RWPE1 (cell line): ENCODE results near the gene ADARB1.

ENCODE experiments used
- CTCF ChIA-PET: fragments of 350-600 bp; sonication (Branson Sonifier 250); formaldehyde crosslinking; extraction: SDS; loops from one replicate; lab custom pipeline; 2021; lab: Yijun Ruan, JAX
- POLR2A ChIA-PET: fragments of 400-600 bp; formaldehyde crosslinking; extraction: SDS; loops from one replicate; lab custom pipeline; 2020; ENCODE audit warnings: antibody characterized with exemption; ENCODE audit not compliant: low non-redundant PET; lab: Yijun Ruan, JAX
- DNase-seq: peaks from one replicate; pipeline ENCODE4 v3.0.0; 2012; ENCODE audit warnings: low spot score
- H3K27ac ChIP-seq: fragments of 450-650 bp; 2 replicates; pipeline ENCODE4 v1.5.1; 2017
- TF ChIP-seq, protein P1 (sequence below): fragments of 450-650 bp; conservative IDR thresholded peaks from 2 replicates; pipeline ENCODE4 v1.5.1; 2017; ENCODE audit warnings: low read depth, mild to moderate bottlenecking

Gene ADARB1

DNA sequence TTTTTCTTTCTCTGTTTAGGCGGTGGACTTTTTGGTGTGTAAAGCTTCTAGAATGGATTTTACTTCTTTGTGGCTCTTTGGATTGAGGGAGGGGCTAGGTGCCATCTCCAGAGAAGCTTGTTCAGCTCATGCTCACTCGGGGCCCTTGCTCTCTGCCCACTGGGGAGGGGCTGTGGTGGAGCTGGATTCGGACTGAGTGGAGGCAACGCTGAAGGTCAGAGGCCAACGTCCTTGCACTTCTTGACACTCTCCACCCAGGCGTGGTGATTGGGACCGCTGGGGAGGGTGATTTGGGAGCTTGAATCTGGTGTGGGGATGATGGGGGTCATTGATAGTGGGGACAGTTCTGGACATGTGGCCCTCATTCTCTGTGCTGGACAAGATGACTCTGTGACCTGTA, 52.6 kb downstream of the ADARB1 start:
- CTCF ChIA-PET, result interaction anchor here (0.6 to 3.9 kb wide), 4 partner anchors 10 to 177 kb away, joined by 3 to 46 read pairs (median 4); no protein-coding TSS in a partner anchor
- DNase-seq, result no peak
- TF ChIP-seq, protein P1, sequence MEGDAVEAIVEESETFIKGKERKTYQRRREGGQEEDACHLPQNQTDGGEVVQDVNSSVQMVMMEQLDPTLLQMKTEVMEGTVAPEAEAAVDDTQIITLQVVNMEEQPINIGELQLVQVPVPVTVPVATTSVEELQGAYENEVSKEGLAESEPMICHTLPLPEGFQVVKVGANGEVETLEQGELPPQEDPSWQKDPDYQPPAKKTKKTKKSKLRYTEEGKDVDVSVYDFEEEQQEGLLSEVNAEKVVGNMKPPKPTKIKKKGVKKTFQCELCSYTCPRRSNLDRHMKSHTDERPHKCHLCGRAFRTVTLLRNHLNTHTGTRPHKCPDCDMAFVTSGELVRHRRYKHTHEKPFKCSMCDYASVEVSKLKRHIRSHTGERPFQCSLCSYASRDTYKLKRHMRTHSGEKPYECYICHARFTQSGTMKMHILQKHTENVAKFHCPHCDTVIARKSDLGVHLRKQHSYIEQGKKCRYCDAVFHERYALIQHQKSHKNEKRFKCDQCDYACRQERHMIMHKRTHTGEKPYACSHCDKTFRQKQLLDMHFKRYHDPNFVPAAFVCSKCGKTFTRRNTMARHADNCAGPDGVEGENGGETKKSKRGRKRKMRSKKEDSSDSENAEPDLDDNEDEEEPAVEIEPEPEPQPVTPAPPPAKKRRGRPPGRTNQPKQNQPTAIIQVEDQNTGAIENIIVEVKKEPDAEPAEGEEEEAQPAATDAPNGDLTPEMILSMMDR, result no peak
- POLR2A ChIA-PET, result no interaction called here
- H3K27ac ChIP-seq, result peak overlapping the region; percentile 7; the same call in 1 of the 2 replicates

- ChIA-PET CTCF (interaction anchor here (0.6 to 3.9 kb wide), 11 partner anchors 10 to 217 kb away, joined by 3 to 46 read pairs (median 6); no protein-coding TSS in a partner anchor), POLR2A (no interaction called here)
- DNase-seq, result no peak
- peak overlapping the region; percentile 96 for H3K27ac ChIP-seq
- TF ChIP-seq, protein P1, result no peak
Measured at GRCh38 chr21:45127937-45128336, 53.6 kb downstream of the ADARB1 start.

- ChIA-PET CTCF (interaction anchor here (0.6 to 3.9 kb wide), 18 partner anchors 9 to 1328 kb away, joined by 3 to 46 read pairs (median 5); no protein-coding TSS in a partner anchor), POLR2A (interaction anchor here (0.6 kb wide), 1 partner anchor 148 kb away, joined by 3 read pairs; no protein-coding TSS in a partner anchor)
- TF ChIP-seq, protein P1, result peak; percentile 93
- DNase-seq, result peak; percentile 57
- peak overlapping the region; percentile 96 for H3K27ac ChIP-seq
Measured at GRCh38 chr21:45128613-45129188, 54.3 kb downstream of the ADARB1 start.

DNA sequence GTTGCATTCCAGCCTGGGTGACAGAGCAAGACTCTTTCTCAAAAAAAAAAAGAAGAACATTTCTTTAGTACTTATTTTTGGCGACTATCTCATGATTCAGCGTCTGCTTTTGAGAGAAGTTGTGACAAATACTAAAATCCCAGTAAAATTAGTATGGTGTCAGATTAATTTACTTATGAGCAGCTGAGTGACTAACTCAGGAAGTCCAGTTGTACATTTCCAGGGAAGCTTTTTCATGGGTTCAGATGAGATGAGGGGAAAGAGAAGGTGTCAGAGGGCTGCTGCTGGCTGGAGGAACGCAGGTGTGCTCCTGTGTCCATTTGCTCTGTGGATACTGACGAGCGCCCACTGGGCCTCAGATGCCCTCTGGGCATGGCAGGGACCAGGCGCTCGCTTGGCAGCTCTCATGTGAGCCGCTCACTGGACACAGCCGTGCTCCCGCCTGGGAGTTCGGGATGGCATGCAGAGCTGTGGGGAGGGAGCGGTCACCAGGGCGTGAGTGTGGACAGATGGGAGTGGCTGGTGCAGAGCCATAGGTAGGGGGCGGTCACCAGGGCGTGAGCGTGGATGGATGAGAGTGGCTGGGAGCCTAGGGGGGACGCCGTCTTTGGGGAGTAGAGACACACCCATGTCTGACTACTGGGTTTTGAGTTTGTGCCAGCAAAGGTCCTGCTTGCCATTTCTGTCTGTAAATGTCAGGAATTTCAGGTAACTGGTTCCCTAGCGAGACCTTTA, 55.0 kb downstream of the ADARB1 start:
- peak overlapping the region; percentile 96 for H3K27ac ChIP-seq
- POLR2A ChIA-PET, result interaction anchor here (0.6 kb wide), 1 partner anchor 149 kb away, joined by 3 read pairs; no protein-coding TSS in a partner anchor
- CTCF ChIA-PET, result interaction anchor here (0.6 to 3.9 kb wide), 15 partner anchors 8 to 1329 kb away, joined by 3 to 46 read pairs (median 5); no protein-coding TSS in a partner anchor
- peak; percentile 74 for DNase-seq
- TF ChIP-seq, protein P1, result no peak

- DNase-seq, result peak; percentile 72
- TF ChIP-seq, protein P1, result no peak
- CTCF ChIA-PET, result interaction anchor here (0.5 to 3.9 kb wide), 6 partner anchors 7 to 1277 kb away, joined by 3 to 46 read pairs (median 5); no protein-coding TSS in a partner anchor
- peak overlapping the region; percentile 85 for H3K27ac ChIP-seq
- POLR2A ChIA-PET, result no interaction called here
Measured at GRCh38 chr21:45130324-45130774, 56.0 kb downstream of the ADARB1 start.

GRCh38 chr21:45131537-45131999, 57.2 kb downstream of the ADARB1 start:
- peak overlapping the region; percentile 34 for H3K27ac ChIP-seq
- no peak for DNase-seq
- ChIA-PET POLR2A (no interaction called here), CTCF (interaction anchor here (0.6 to 1.6 kb wide), 2 partner anchors 9 to 771 kb away, joined by 3 to 5 read pairs; no protein-coding TSS in a partner anchor)
- TF ChIP-seq, protein P1, result no peak
